Measurements from ENCODE around the gene EIF4G3.

DNA sequence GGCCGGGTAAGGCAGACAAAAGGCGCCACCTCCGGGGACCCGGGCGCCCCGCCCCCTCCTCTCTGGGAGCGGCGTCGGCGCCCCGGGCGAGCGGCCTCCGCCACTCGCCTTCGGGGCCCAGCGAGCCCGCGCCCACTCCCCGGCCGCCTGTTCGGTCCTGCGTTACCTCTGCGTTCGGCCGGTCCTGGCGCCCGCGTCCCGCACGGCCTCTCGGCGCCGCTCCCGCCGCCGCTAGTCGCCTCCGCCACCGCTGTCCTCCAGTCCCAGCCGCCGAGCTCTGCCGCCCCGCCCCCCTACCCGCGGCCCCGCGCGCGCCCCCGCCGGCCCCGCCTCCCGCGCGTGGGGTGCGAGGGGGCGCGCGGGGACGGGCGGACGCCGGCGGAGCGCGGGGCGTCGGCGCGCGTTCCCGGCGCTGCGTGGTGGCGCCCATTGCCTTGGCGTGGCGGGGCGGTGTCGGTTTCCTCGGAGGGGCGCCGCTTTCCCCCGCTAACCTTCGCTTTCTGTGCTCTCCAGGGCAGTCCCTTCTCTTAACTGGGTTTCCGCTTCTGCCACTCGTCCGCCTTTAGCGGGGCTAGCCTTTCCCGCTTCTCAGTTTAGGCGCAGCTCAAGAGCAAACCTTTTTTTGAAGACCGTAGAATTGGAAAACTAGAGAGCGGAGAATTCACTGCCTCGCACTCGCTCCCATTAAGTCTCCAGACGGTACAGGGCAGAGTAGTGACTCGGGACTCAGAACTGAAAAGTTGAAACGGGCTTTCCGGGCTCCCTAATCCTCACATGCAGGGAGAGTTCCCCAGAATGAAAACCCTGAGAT is 389.5 kb downstream of the EIF4G3 start, which contains the start of gene HP1BP3:
- TF ChIP-seq, protein P1, sequence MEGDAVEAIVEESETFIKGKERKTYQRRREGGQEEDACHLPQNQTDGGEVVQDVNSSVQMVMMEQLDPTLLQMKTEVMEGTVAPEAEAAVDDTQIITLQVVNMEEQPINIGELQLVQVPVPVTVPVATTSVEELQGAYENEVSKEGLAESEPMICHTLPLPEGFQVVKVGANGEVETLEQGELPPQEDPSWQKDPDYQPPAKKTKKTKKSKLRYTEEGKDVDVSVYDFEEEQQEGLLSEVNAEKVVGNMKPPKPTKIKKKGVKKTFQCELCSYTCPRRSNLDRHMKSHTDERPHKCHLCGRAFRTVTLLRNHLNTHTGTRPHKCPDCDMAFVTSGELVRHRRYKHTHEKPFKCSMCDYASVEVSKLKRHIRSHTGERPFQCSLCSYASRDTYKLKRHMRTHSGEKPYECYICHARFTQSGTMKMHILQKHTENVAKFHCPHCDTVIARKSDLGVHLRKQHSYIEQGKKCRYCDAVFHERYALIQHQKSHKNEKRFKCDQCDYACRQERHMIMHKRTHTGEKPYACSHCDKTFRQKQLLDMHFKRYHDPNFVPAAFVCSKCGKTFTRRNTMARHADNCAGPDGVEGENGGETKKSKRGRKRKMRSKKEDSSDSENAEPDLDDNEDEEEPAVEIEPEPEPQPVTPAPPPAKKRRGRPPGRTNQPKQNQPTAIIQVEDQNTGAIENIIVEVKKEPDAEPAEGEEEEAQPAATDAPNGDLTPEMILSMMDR (IDR thresholded peaks at IDR 0.05; ENCODE audit: low read length): no peak
- TF ChIP-seq EZH2 (optimal IDR thresholded peaks at IDR 0.05; ENCODE audit: low read depth, low read length): no peak
